MM.1S (cell line): ENCODE data around the gene APOL4.

Experiments
- CTCF ChIP-seq: fragments of 300-600 bp; sonication (generic); IDR thresholded peaks from 2 replicates; pipeline ENCODE4 v1.5.1; 2016; ENCODE audit warnings: antibody characterized with exemption, low read length, mixed read lengths
- EZH2 ChIP-seq: fragments of 300-600 bp; sonication (generic); optimal IDR thresholded peaks from 2 replicates; pipeline ENCODE3; 2017; ENCODE audit warnings: low read depth, mild to moderate bottlenecking, antibody characterized with exemption, low read length, mixed read lengths
- EZH2phosphoT487 ChIP-seq: fragments of 300-600 bp; sonication (generic); IDR thresholded peaks from 2 replicates; pipeline ENCODE4 v1.6.1; 2018; ENCODE audit warnings: antibody characterized with exemption, low read length

- TF ChIP-seq EZH2phosphoT487 = no peak
- TF ChIP-seq CTCF = no peak
- TF ChIP-seq EZH2 = no peak
Observed at GRCh38 chr22:36201630-36202319, at the start of gene APOL4.
